ENCODE data around the gene LCAT.

The LCAT gene

GRCh38 chr16:67954421-67955196 is 10.7 kb upstream of the LCAT start:
- DNase-seq (ENCODE audit: low read depth in 1 of 2, low spot score in 1 of 2), result no peak
- Histone ChIP-seq H3K27me3 (ENCODE audit: insufficient read depth, poor library complexity, severe bottlenecking) (no peaks in the 10 kb centered on the region), H3K4me3 (replicated peaks; ENCODE audit: insufficient read depth, low read length) (no peak overlapping the region), H3K27ac (replicated peaks) (no peak overlapping the region)
- TF ChIP-seq GABPA (IDR thresholded peaks at IDR 0.05; ENCODE audit: low read depth) (no peak), SPI1 (IDR thresholded peaks at IDR 0.05; ENCODE audit: borderline replicate concordance, low read depth) (no peak), POLR2AphosphoS5 (IDR thresholded peaks at IDR 0.05; ENCODE audit: low read depth) (no peak)

- DNase-seq (ENCODE audit: low read depth in 1 of 2, low spot score in 1 of 2), result no peak
- H3K27ac ChIP-seq (replicated peaks), result no peak overlapping the region
- H3K27me3 ChIP-seq (ENCODE audit: insufficient read depth, poor library complexity, severe bottlenecking), result no peaks in the 10 kb centered on the region
- H3K4me3 ChIP-seq (replicated peaks; ENCODE audit: insufficient read depth, low read length), result no peak overlapping the region
- TF ChIP-seq SPI1 (IDR thresholded peaks at IDR 0.05; ENCODE audit: borderline replicate concordance, low read depth) (no peak), GABPA (IDR thresholded peaks at IDR 0.05; ENCODE audit: low read depth) (no peak), POLR2AphosphoS5 (IDR thresholded peaks at IDR 0.05; ENCODE audit: low read depth) (no peak), CTCF (IDR thresholded peaks at IDR 0.05; ENCODE audit: insufficient read depth, low read length) (no peak), REST (IDR thresholded peaks at IDR 0.05; ENCODE audit: insufficient replicate concordance, low read depth) (no peak)
Measured at GRCh38 chr16:67953641-67954375, 9.9 kb upstream of the LCAT start.

GRCh38 chr16:67951485-67951884 is 7.6 kb upstream of the LCAT start:
- H3K4me3 ChIP-seq (replicated peaks; ENCODE audit: insufficient read depth, low read length), result no peak overlapping the region
- DNase-seq (ENCODE audit: low read depth in 1 of 2, low spot score in 1 of 2), result no peak
- H3K27ac ChIP-seq (replicated peaks), result no peak overlapping the region
- TF ChIP-seq GABPA (IDR thresholded peaks at IDR 0.05; ENCODE audit: low read depth), result no peak
- TF ChIP-seq POLR2AphosphoS5 (IDR thresholded peaks at IDR 0.05; ENCODE audit: low read depth), result no peak
- TF ChIP-seq CTCF (IDR thresholded peaks at IDR 0.05; ENCODE audit: insufficient read depth, low read length), result no peak
- no peak for TF ChIP-seq REST (IDR thresholded peaks at IDR 0.05; ENCODE audit: insufficient replicate concordance, low read depth)
- TF ChIP-seq SPI1 (IDR thresholded peaks at IDR 0.05; ENCODE audit: borderline replicate concordance, low read depth), result no peak
- H3K27me3 ChIP-seq (ENCODE audit: insufficient read depth, poor library complexity, severe bottlenecking), result no peaks in the 10 kb centered on the region

- no peak for DNase-seq (ENCODE audit: low read depth in 1 of 2, low spot score in 1 of 2)
- H3K27me3 ChIP-seq (ENCODE audit: insufficient read depth, poor library complexity, severe bottlenecking), result no peaks in the 10 kb centered on the region
- TF ChIP-seq CTCF (IDR thresholded peaks at IDR 0.05; ENCODE audit: insufficient read depth, low read length) (no peak), SPI1 (IDR thresholded peaks at IDR 0.05; ENCODE audit: borderline replicate concordance, low read depth) (no peak), REST (IDR thresholded peaks at IDR 0.05; ENCODE audit: insufficient replicate concordance, low read depth) (no peak), GABPA (IDR thresholded peaks at IDR 0.05; ENCODE audit: low read depth) (no peak), POLR2AphosphoS5 (IDR thresholded peaks at IDR 0.05; ENCODE audit: low read depth) (no peak)
- H3K27ac ChIP-seq (replicated peaks), result no peak overlapping the region
- no peak overlapping the region for H3K4me3 ChIP-seq (replicated peaks; ENCODE audit: insufficient read depth, low read length)
Measured at GRCh38 chr16:67950335-67950843, 6.5 kb upstream of the LCAT start.
